T1000 (cell line): ENCODE data around the gene AUTS2.

ENCODE experiments used
- DNase-seq: peaks from one replicate; lab custom pipeline; 2025; ENCODE audit warnings: mixed read lengths; lab: John Stamatoyannopoulos, UW

Gene AUTS2

GRCh38 chr7:70693686-70694433, 1095.6 kb downstream of the AUTS2 start:
- DNase-seq: peak; percentile 26

GRCh38 chr7:70694434-70694970, 1096.2 kb downstream of the AUTS2 start:
- DNase-seq: no peak

DNA sequence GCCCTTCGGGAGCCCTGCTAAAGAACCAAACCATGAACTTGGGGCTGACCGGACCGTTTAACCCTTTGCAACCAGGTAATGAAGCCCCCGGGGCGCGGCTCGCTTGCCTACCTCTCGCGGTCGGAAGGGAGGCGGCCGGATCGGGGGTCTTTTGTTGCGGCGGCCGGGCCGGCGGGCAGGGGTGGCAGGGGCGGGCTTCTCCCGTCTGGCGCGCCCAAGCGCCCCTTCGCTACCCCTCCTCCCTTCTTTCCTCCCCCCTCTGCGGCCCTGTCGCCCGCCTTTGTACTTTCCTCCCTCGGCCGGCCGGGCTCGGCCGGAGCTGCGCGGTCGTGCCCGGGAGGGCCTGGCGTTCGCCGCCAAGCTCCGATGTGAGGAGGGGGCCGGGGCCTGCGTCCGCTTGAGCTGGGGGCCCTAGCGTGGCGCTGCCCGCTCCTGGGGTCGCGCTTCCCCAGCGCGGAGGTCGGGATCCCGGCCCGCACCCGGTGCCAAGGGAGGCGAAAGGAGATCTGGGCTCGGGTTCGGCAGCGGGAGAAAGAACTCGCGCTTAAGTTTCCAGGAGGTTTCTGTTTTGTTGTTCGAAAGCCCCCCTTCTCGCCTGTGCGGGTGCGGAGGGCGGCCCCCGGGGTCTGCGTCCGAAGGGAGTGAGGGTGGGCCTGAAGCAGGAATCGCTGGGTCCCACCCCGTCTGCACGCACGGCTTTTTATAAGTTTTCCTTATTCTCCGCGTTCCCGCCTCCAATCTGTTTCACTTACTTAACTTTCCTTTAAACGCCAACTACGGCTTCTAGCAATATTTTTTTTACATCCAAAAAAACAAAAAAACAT, 1096.9 kb downstream of the AUTS2 start:
- no peak for DNase-seq

- no peak for DNase-seq
Observed at GRCh38 chr7:70695795-70696083, 1097.5 kb downstream of the AUTS2 start.

- DNase-seq: no peak
Observed at GRCh38 chr7:70696201-70696754, 1098.0 kb downstream of the AUTS2 start.

GRCh38 chr7:70698219-70698832, 1100.1 kb downstream of the AUTS2 start:
- DNase-seq: no peak

- DNase-seq: no peak
Observed at GRCh38 chr7:70699271-70699670, 1101.0 kb downstream of the AUTS2 start.

- DNase-seq: no peak
Observed at GRCh38 chr7:70700055-70700940, 1102.0 kb downstream of the AUTS2 start.

GRCh38 chr7:70700941-70701425, 1102.7 kb downstream of the AUTS2 start:
- DNase-seq: no peak

GRCh38 chr7:70701477-70701876, 1103.2 kb downstream of the AUTS2 start:
- DNase-seq: no peak

DNA sequence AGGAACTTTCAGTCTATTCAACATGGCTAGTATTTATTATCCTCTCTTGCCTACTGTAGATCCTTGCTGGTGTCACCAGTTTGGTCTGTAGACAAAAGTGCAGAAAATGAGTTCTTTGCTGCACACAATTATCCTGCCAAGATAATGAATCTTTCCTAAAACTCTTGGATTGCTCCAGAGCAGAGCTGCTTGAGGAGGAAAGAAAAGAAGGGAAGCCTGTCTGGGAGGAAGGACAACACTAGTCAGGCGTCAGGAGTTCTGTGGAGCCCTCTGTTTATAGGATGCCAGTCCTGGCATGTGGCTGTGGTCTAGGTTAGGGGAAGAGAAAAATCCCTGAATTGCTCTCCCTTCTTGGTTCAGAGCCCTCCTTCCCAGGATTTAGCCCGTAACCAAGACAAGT, 1103.7 kb downstream of the AUTS2 start:
- no peak for DNase-seq

DNA sequence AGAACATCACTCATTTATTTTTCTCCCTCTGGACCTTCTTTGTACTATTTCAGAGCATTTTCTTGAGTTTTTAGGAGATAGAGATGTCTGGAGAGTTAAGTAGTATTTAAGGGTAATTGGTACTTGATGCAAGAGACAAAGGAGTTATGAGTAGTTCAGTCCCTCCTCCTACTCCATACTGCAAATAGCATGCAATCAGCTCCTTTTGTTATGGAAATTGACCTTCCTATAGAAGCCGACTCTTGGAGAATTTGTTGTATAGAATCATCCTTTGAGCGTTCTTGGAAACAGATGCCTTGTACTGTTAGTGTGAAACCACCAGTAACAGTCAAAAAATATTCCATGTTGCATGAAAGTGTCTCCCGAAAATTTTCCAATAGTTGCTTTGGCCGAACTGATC, 1105.5 kb downstream of the AUTS2 start:
- no peak for DNase-seq

DNA sequence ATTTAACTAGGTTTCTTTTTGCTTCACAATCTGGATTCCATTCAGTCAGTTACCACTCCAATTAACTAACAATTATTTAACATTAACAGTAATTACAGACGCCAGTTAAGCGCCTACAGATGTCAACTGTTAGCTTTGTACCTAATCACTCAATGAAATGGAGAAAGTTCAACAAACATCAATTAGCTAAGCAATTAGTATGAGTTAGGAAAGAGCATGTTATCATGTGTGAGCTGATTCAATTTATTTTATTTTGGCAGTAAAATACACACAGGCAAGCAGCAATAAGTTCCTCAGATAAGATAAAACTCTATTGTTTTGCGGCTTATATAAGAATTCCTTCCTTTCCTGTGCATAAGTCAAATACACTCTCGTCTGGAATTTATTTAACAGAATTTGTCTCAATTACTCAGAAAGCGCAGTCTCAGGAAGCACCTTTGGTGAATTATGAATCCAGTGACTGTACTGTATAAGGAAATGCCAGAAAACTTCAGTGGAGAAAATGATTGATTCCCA, 1106.6 kb downstream of the AUTS2 start:
- DNase-seq: no peak

GRCh38 chr7:70706204-70706603, 1107.9 kb downstream of the AUTS2 start:
- DNase-seq: no peak

DNA sequence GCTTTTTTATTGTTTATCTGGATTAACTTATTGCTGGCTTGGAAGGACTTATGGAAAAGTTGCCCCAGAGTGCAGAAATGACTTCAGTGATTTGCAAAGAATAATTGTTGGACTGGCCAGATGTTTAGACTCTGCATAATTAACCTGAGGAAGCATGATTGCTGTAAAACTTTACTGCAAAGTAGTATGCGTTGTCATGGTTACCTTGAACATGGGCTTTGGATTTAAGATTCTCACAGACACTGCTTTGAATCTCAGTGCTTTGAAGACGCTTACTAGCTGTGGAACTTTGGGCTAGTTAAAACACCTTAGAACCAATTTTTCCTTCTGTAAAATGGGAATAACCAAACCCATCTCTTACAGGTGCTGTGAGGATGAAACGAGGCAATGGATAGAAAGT, 1108.4 kb downstream of the AUTS2 start:
- DNase-seq: no peak

DNA sequence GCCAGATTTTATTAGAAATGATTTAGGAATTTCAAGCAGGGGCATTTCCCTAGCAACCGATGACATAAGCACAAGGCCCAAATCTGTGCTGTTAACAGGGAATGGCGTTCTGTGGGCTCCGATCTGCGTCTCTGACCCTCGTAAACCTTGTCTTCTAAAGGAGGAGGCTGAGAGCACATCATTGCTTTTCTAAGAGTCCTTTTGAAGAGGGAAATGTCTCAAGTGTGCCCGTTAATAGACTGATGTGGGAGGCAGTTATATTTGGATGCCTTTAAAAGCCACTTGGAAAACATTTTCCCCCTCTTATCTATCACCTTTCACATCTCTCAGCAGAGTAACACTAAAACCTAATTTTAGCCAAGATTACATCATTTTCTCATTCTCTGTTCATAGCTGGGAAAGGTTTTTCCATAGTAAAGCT, 1109.6 kb downstream of the AUTS2 start:
- DNase-seq: no peak

DNA sequence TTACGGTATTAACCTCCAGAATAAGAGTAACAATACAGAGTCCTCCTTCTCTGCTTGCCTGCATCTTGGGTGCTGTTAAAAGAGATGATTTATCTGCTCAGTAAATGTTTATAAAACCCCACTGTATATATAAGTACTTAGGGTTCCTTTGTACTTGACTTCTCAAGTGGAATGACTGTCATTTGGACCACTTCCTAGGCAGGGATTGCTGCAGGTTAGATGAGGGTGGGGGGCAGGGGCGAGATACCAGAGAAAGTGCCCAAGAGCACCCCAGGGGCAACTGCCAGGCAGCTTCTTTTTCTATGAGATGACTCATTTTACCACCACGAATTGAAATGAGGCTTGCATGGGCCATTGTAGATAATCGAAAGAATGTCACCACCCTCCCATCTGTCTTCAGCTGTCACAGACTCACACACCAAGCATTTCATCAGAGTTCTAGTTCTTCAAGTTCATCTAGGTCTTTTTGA, 1111.8 kb downstream of the AUTS2 start:
- DNase-seq: peak; percentile 66

GRCh38 chr7:70710651-70711050, 1112.4 kb downstream of the AUTS2 start:
- DNase-seq: no peak

DNA sequence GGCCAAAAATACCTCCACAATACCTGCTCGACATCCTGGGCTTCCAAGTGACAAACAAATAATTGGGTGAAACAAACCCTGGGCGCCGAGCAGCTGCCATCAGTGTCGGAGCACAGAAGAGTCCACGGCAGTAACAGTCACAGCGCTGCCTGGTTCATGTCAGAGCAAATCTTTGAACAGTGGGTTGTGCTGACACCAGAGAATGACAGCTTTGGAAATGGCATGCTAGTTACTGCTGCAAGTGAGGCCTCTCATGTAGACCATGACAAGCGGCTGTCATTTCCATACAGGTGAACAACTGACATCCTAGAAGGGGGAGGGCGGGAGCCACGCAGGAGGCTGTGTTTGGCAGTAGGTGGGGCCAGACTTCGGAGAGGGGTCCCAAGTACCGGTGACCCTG, 1113.2 kb downstream of the AUTS2 start:
- no peak for DNase-seq

- DNase-seq: no peak
Observed at GRCh38 chr7:70712942-70713341, 1114.7 kb downstream of the AUTS2 start.

DNA sequence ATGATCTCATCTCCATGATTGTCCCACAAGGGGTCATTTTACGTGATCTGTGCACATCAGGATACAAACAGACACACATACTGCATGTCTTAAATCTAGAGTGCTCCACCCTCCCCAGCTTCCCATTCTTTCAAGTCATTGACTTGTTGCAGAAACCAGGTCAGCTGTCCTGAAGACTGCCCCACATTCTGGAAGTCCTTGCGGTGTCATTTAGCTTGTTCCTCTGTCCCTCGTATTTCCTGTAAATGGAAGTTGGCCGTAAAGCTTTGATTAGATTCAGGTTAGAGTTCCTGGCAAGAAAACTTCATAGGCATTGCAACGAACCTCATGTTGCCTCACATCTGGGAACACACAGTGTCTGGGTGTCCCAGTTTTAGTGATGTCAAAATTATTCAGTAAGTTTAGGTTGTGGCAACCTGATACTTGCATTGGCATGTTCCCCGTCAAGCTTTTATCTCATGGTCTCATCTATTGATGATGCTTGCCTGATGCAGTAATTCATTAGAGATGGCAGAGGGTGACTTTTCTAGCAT, 1116.3 kb downstream of the AUTS2 start:
- no peak for DNase-seq
